GM12873 (cell line): Measurements from ENCODE around the gene SLC6A20.

Experiments
- TF ChIP-seq, protein P1 (sequence below): IDR thresholded peaks from 2 replicates; pipeline ENCODE4 v1.5.1; 2012; ENCODE audit warnings: low read depth, mild to moderate bottlenecking, moderate library complexity, low read length, control low read depth; ENCODE audit not compliant: insufficient read depth; ENCODE audit errors: missing control alignments

The SLC6A20 gene

GRCh38 chr3:45705839-45706808, 90.2 kb downstream of the SLC6A20 start:
- TF ChIP-seq, protein P1, sequence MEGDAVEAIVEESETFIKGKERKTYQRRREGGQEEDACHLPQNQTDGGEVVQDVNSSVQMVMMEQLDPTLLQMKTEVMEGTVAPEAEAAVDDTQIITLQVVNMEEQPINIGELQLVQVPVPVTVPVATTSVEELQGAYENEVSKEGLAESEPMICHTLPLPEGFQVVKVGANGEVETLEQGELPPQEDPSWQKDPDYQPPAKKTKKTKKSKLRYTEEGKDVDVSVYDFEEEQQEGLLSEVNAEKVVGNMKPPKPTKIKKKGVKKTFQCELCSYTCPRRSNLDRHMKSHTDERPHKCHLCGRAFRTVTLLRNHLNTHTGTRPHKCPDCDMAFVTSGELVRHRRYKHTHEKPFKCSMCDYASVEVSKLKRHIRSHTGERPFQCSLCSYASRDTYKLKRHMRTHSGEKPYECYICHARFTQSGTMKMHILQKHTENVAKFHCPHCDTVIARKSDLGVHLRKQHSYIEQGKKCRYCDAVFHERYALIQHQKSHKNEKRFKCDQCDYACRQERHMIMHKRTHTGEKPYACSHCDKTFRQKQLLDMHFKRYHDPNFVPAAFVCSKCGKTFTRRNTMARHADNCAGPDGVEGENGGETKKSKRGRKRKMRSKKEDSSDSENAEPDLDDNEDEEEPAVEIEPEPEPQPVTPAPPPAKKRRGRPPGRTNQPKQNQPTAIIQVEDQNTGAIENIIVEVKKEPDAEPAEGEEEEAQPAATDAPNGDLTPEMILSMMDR: no peak
